HG03066 (cell line): ENCODE measurements around the gene ZNF738.

ENCODE experiments used
- ATAC-seq: cut with Tn5 transposase; IDR thresholded peaks from one replicate; pipeline ENCODE4 v1.9.1; 2021; ENCODE audit warnings: low read depth; ENCODE audit not compliant: unreplicated experiment

ZNF738 gene

DNA sequence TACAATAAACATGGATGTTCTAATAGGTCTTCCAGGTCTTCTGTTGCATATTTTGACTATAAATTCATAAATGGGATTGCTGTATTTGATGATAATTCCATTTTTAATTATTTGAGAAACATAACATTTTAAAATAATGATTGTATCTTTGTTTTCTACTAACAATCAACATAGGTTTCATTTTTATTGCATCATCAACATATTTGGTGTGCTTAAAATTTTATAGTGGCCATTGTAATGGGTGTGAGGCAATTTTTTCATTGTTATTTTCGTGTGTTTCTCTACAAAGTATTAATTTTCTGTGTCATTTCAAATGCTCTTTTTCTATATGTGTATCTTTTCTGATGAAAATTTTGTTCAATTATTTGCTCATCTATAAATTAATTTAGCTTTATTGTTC lies 51.4 kb downstream of the ZNF738 start:
- no peak for ATAC-seq

DNA sequence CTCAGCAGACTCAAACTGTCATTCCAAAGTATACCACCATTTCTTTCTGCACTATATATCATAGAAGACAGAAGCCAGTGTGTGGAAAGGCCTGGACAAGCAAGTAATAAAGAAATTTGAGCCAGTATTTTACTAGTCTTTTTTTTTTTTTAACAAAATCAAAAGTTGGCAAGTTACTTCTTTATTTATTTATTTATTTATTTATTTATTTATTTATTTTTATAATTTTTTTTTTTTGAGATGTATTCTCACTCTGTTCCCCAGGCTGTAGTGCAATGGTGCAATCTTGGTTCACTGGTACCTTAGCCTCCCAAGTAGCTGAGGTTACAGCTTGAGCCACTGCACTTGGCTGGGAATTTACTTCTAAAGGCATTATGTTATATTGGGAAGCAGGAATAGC lies 63.4 kb downstream of the ZNF738 start:
- ATAC-seq = no peak

DNA sequence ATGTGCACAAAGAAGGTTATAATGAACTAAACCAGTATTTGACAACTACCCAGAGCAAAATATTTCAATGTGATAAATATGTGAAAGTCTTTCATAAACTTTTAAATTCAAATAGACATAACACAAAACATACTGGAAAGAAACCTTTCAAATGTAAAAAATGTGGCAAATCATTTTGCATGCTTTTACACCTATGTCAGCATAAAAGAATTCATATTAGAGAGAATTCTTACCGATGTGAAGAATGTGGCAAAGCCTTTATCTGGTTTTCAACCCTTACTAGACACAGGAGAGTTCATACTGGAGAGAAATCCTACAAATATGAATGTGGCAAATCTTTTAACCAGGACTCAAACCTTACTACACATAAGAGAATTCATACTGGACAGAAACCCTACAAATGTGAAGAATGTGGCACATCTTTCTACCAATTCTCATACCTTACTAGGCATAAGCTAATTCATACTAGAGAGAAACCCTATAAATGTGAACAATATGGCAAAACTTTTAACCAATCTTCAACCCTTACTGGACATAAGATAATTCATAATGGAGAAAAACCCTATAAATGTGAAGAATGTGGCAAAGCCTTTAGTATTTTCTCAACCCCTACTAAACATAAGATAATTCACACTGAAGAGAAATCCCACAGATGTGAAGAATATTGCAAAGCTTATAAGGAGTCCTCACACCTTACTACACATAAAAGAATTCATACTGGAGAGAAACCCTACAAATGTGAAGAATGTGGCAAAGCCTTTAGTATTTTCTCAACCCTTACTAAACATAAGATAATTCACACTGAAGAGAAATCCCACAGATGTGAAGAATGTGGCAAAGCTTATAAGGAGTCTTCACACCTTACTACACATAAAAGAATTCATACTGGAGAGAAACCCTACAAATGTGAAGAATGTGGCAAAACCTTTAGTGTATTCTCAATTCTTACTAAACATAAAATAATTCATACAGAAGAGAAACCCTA lies 64.5 kb downstream of the ZNF738 start:
- no peak for ATAC-seq
